DMS114 treated with DMSO at 0.1 percent for 48 hours (cell line): Measurements from ENCODE around the gene IQCN.

Experiments used
- DNase-seq: peaks from one replicate; lab custom pipeline; 2025; ENCODE audit not compliant: unreplicated experiment; lab: John Stamatoyannopoulos, UW

IQCN gene, protein sequence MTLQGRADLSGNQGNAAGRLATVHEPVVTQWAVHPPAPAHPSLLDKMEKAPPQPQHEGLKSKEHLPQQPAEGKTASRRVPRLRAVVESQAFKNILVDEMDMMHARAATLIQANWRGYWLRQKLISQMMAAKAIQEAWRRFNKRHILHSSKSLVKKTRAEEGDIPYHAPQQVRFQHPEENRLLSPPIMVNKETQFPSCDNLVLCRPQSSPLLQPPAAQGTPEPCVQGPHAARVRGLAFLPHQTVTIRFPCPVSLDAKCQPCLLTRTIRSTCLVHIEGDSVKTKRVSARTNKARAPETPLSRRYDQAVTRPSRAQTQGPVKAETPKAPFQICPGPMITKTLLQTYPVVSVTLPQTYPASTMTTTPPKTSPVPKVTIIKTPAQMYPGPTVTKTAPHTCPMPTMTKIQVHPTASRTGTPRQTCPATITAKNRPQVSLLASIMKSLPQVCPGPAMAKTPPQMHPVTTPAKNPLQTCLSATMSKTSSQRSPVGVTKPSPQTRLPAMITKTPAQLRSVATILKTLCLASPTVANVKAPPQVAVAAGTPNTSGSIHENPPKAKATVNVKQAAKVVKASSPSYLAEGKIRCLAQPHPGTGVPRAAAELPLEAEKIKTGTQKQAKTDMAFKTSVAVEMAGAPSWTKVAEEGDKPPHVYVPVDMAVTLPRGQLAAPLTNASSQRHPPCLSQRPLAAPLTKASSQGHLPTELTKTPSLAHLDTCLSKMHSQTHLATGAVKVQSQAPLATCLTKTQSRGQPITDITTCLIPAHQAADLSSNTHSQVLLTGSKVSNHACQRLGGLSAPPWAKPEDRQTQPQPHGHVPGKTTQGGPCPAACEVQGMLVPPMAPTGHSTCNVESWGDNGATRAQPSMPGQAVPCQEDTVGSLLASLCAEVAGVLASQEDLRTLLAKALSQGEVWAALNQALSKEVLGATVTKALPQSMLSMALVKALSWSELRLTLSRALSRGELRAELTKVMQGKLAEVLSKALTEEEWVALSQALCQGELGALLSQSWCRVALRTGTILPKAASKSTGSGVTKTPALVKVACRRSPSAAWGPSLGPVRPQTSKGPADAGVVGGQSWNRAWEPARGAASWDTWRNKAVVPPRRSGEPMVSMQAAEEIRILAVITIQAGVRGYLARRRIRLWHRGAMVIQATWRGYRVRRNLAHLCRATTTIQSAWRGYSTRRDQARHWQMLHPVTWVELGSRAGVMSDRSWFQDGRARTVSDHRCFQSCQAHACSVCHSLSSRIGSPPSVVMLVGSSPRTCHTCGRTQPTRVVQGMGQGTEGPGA (N-terminal part only)

DNA sequence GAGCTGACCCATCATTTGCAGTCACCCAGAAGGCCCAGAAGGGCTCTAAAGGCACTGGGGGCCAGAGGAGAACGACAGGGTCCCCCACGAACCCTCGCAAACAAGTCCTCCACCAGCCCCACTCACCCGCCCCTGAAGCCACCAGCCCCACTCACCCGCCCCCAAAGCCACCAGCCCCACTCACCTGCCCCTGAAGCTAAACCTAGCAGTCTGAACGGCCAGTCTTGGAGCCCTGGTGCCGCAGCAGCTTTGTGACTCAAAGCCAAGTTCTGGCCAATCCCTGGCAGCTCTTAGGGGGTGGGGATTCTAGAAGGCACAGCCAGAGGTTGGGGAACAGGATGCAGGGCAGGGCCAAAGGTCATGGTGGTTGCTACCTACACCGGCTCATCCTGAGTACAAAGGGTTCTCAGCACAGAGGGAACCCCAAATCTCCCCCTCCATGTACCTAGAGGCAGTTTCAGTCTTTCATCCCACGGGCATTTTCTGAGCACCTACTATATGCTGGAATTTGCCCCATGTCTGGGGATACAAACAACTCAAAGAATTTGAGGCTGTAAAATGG is at the start of gene IQCN:
TSS of gene IQCN (minus strand) at position 234 of the 562 bp plus-strand sequence. CDS start 4,974 bp downstream, outside the sequence.
- no peak for DNase-seq

GRCh38 chr19:18322759-18323460 is 48.7 kb upstream of the IQCN start, which contains the start of gene LSM4:
Gene LSM4, minus strand, starts transcription at chr19:18323076. Its CDS starts 56 bp downstream, at chr19:18323020.
- peak; percentile 98 for DNase-seq

DNA sequence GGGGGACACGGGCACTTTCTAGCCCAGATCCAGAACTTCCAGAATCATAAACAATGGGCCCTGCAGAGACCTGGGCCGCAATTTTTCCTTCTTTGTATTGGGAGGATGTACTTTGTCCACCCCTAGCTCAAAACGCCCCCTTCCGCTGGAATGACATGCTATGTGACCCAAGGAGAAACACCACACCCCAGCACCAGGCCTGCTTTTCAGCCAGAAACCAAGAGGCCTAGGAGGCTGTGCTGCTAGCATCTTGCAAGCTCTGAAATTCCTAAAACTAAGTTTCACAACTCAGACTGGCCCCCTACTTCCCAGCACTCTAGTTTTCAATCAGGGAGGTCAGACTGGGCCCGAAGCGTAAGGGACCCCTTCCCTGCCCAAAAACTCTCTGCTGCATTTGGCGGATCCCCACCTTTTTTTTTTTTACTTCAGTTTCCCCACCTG is 48.1 kb upstream of the IQCN start:
- no peak for DNase-seq

GRCh38 chr19:18321734-18322102 is 47.5 kb upstream of the IQCN start:
- no peak for DNase-seq

GRCh38 chr19:18320865-18321733 is 46.8 kb upstream of the IQCN start:
- DNase-seq: no peak

GRCh38 chr19:18319591-18320135 is 45.4 kb upstream of the IQCN start:
- no peak for DNase-seq

DNA sequence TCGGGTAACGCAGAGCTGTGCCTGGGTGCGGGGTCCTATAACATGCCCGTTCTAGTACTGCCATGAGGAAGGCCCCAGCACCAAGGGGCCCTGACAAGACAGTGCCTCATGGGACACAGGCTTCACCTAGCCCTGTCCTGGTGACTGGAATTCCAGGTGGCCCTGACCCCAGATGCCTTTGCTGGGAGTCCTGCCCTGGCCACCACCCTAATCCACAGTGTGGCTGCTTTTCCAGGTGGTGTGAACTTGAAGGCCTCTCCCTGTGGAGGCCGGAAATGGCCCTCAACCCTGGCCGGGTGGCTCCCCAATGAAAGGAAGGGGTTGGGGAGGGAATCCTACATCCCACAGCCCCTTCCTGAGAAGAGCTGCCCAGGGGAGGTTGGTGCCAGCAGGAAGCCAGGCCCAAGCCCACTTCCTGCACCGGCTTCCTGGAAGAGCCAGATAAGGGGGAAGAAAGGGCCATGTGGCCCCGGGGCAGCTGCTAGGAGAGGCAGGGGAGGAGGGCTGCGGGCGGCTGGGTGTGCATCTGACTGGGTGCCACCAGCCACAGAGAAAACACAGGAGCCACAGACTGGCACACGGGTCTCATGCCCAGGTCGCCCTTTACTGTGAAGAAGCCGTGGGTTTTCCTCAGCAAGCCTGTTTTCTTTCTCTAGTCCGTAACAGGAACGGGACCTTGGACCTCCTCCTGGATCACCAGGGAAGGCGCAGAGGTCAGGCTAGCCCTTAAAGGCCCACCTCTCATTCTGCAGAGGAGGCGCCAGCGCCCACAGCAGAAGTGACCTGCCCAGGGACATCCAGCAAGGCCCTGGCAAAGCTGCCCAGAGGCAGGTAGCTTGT is 43.9 kb upstream of the IQCN start:
- DNase-seq: no peak

- no peak for DNase-seq
Measured at GRCh38 chr19:18313398-18313797, 39.1 kb upstream of the IQCN start.

- DNase-seq: no peak
Measured at GRCh38 chr19:18312092-18312534, 37.9 kb upstream of the IQCN start.

- no peak for DNase-seq
Measured at GRCh38 chr19:18311502-18312091, 37.3 kb upstream of the IQCN start.

DNA sequence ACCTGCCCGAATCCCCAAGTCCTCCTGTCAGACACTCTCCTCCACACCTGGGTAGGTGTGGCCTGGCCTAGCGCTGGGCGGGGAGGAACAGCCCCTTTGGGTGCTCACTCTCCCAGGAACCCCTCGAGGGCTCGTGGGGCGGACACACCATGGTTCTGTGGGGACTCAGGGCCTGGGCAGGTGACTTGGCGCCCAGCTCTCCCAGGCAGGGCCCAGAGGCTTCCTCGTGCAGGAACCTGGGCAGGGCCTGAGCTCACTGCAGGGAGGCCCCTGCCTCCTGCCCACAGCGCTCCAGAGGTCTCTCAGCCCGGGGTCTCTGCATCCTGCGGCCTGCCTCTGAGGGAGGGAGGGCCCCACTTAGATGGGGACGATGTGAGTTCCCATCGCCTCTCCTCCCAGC is 36.7 kb upstream of the IQCN start:
- no peak for DNase-seq

- DNase-seq: no peak
Measured at GRCh38 chr19:18310118-18310909, 36.1 kb upstream of the IQCN start.

GRCh38 chr19:18309525-18310064 is 35.3 kb upstream of the IQCN start:
- DNase-seq: no peak

DNA sequence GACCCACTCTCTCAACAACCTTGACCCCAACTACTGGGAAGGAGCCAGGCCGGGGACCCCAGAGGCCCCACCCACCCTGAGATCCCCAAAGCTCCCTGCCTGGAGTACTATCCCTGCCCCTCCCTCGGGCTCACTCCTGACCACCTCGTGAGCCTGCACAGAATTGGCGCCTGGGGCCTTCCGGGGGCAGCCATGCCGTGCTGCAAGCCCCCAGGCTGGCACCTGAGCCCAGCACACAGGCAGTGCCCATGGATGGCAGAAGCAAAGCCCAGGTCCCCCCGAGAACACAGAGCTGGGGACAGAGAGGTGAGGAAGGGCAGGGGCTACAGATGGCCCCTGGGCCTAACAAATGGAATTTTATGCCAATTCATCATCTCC is 34.7 kb upstream of the IQCN start:
- no peak for DNase-seq

- no peak for DNase-seq
Measured at GRCh38 chr19:18308051-18308947, 34.0 kb upstream of the IQCN start.
